ENCODE results near the gene HOXA1.

HOXA1 gene

DNA sequence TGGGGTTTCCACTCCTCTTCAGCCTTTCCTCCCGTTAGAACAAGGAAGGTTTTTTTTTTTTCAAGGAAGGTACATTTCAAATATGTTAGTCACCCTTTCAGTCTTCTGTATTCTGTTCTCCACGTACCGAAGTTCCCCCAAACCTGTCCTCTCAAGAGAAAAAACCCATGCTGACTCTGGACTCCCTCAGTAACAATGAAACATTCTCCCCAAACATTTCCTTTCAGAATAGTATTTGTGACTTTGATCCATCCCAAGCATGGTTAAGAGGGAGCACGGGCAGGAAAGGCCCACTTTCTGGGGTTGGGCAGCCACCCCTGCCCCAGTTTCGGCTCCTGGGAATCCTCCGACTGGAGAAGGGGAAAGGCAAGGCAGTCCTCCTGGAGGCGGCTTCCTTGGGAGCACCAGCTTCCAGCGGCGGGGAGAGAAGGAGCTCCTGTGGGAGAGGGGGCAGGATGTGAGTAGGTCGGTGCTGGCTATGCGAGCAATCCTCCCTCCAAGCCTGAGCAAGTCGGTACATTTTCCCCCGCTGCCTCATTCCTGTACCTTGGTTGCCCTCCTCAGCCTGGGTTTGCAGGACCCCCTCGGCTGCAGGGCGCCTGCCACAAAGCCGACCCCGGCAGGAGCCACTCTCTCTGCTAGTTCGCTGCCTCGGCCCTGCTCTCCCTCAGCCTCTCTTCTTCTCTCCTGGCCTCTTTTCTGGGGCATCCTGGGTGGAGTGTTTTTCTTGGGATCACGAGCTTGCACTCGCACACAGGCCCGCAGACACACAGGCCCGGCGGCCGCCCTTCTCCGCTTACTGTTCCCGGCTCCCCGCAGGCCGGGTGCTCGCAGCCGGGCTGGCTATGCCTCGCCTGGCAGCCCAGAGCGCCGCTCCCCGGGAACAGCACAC, 2.1 kb upstream of the HOXA1 start:
- Histone ChIP-seq H3K27ac (replicated peaks) (no peak overlapping the region), H3K27me3 (ENCODE audit: insufficient read depth, poor library complexity, severe bottlenecking) (peaks cover 23% of the 10 kb centered on the region), H3K4me3 (replicated peaks; ENCODE audit: insufficient read depth, low read length) (no peak overlapping the region)
- no peak for DNase-seq (ENCODE audit: low read depth in 1 of 2, low spot score in 1 of 2)
- TF ChIP-seq, protein P1, sequence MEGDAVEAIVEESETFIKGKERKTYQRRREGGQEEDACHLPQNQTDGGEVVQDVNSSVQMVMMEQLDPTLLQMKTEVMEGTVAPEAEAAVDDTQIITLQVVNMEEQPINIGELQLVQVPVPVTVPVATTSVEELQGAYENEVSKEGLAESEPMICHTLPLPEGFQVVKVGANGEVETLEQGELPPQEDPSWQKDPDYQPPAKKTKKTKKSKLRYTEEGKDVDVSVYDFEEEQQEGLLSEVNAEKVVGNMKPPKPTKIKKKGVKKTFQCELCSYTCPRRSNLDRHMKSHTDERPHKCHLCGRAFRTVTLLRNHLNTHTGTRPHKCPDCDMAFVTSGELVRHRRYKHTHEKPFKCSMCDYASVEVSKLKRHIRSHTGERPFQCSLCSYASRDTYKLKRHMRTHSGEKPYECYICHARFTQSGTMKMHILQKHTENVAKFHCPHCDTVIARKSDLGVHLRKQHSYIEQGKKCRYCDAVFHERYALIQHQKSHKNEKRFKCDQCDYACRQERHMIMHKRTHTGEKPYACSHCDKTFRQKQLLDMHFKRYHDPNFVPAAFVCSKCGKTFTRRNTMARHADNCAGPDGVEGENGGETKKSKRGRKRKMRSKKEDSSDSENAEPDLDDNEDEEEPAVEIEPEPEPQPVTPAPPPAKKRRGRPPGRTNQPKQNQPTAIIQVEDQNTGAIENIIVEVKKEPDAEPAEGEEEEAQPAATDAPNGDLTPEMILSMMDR (IDR thresholded peaks at IDR 0.05; ENCODE audit: insufficient read depth, low read length): no peak

DNA sequence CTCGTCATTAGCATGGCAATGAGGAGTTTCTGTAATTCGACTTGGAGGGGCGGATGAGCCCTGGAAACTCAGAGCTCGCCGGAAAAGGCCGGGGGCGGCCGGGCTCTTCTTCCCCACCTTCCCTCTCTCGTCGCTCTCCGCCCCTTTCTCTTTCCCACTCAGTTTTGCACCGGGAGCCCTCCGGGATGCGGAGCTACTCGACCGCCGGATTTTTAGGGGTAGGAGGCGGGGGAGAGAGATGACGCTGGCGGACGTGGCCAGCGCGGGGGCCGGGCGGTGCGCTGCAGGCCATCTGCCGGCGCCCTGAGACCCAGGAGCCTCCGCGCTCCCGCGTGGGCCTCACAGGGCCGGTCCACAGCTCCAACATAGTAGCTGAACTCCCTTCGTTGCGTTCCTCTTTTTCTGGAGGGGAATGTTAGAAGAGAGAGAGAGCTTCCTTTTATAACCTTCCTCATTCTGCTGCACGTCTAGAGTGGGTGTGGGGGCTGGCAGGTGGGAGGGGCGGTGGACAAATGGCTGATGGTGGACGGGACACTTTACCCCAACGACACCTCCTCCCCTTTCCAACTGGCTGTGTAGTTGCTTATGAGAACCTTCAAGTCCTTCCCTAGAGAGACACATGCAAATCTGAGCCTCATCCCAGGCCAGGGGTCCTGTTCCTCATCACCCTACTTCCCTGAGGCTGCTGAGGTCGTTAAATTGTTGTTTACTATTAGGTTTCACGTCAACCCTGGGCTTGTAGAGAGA, 1.1 kb upstream of the HOXA1 start:
- H3K27ac ChIP-seq (replicated peaks): peak overlapping the region; percentile 54
- TF ChIP-seq POLR2AphosphoS5 (IDR thresholded peaks at IDR 0.05; ENCODE audit: low read depth) (peak; percentile 28; the same call in 1 of the 2 replicates), SPI1 (IDR thresholded peaks at IDR 0.05; ENCODE audit: borderline replicate concordance, low read depth) (peak; percentile 92)
- TF ChIP-seq, protein P2, sequence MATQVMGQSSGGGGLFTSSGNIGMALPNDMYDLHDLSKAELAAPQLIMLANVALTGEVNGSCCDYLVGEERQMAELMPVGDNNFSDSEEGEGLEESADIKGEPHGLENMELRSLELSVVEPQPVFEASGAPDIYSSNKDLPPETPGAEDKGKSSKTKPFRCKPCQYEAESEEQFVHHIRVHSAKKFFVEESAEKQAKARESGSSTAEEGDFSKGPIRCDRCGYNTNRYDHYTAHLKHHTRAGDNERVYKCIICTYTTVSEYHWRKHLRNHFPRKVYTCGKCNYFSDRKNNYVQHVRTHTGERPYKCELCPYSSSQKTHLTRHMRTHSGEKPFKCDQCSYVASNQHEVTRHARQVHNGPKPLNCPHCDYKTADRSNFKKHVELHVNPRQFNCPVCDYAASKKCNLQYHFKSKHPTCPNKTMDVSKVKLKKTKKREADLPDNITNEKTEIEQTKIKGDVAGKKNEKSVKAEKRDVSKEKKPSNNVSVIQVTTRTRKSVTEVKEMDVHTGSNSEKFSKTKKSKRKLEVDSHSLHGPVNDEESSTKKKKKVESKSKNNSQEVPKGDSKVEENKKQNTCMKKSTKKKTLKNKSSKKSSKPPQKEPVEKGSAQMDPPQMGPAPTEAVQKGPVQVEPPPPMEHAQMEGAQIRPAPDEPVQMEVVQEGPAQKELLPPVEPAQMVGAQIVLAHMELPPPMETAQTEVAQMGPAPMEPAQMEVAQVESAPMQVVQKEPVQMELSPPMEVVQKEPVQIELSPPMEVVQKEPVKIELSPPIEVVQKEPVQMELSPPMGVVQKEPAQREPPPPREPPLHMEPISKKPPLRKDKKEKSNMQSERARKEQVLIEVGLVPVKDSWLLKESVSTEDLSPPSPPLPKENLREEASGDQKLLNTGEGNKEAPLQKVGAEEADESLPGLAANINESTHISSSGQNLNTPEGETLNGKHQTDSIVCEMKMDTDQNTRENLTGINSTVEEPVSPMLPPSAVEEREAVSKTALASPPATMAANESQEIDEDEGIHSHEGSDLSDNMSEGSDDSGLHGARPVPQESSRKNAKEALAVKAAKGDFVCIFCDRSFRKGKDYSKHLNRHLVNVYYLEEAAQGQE (IDR thresholded peaks at IDR 0.05; ENCODE audit: insufficient replicate concordance, low read depth): no peak
- TF ChIP-seq, protein P1 (IDR thresholded peaks at IDR 0.05; ENCODE audit: insufficient read depth, low read length): no peak
- H3K4me3 ChIP-seq (replicated peaks; ENCODE audit: insufficient read depth, low read length): peak overlapping the region; percentile 97
- DNase-seq (ENCODE audit: low read depth in 1 of 2, low spot score in 1 of 2): peak in 1 of 2 experiments; percentile 47
- peaks cover 16% of the 10 kb centered on the region for H3K27me3 ChIP-seq (ENCODE audit: insufficient read depth, poor library complexity, severe bottlenecking)

DNA sequence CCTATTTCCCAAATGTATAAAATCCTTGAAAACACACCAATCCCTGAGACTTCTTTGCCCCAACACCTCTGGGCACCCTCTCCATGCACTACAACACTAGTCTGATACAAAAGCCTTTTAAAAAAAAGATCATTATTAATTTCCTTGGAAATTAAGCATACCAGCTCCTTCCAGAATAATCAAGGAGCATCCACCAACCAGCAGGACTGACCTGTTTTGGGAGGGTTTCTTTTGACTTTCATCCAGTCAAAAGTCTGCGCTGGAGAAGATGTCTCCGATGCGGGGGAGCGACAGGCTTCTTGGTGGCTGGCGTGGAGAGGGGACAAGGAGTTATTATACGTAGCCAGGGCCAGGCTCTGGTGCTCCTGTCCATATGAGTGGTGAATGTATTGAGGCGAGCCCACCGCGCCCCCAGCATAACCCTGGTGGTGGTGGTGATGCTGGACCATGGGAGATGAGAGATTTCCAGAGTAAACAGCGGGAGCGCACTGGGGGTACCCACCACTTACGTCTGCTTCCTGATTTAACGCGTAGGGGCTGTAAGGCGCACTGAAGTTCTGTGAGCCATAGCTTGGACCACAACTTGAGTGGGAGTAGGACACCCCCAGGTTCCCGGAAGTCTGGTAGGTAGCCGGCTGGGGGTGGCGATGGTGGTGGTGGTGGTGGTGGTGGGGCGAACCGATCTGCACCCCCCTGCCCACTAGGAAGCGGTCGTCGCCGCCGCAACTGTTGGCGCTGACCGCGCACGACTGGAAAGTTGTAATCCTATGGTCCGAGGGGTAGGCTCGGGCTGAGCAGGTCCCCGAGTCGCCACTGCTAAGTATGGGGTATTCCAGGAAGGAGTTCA, 527 bp downstream of the HOXA1 start:
- no peak for TF ChIP-seq POLR2AphosphoS5 (IDR thresholded peaks at IDR 0.05; ENCODE audit: low read depth)
- TF ChIP-seq SPI1 (IDR thresholded peaks at IDR 0.05; ENCODE audit: borderline replicate concordance, low read depth): no peak
- TF ChIP-seq, protein P1 (IDR thresholded peaks at IDR 0.05; ENCODE audit: insufficient read depth, low read length): no peak
- TF ChIP-seq, protein P2 (IDR thresholded peaks at IDR 0.05; ENCODE audit: insufficient replicate concordance, low read depth): no peak
- TF ChIP-seq GABPA (IDR thresholded peaks at IDR 0.05; ENCODE audit: low read depth): no peak
- peaks cover 23% of the 10 kb centered on the region for H3K27me3 ChIP-seq (ENCODE audit: insufficient read depth, poor library complexity, severe bottlenecking)

More for the DNA sequence above, 527 bp downstream of the HOXA1 start:
- Histone ChIP-seq H3K27ac (replicated peaks) (no peak overlapping the region), H3K4me3 (replicated peaks; ENCODE audit: insufficient read depth, low read length) (peak overlapping the region; percentile 97)
- peak; percentile 7 to 20 for DNase-seq (ENCODE audit: low read depth in 1 of 2, low spot score in 1 of 2)

Measured in HL-60 (cell line).